Adipocyte (in vitro differentiated cells): Measurements from ENCODE around the gene AZU1.
A peak's percentile ranks its signal among the peaks of the same experiment; 100 is the strongest.
"Not testable (repeated sequence)": the region's sequence is repeated elsewhere in the genome, so short reads cannot be mapped to it uniquely, and the experiment has no call there.

Source experiments
- DNase-seq: peaks from one replicate; pipeline ENCODE4 v3.0.0-alpha.2; 2015; ENCODE audit warnings: low read depth
- H3K27me3 ChIP-seq: replicated peaks from 2 replicates; pipeline ENCODE4 v1.7.0; 2013; ENCODE audit warnings: mild to moderate bottlenecking, low read length, moderate library complexity; ENCODE audit not compliant: control insufficient read depth, insufficient read depth
- H3K36me3 ChIP-seq: 2 replicates; pipeline ENCODE4 v1.7.0; 2013; ENCODE audit warnings: low read length, mild to moderate bottlenecking, moderate library complexity; ENCODE audit not compliant: control insufficient read depth, insufficient read depth, severe bottlenecking
- H3K4me1 ChIP-seq: 2 replicates; pipeline ENCODE4 v1.7.0; 2013; ENCODE audit warnings: mild to moderate bottlenecking, low read length, moderate library complexity; ENCODE audit not compliant: control insufficient read depth, insufficient read depth
- H3K4me3 ChIP-seq: 2 replicates; pipeline ENCODE4 v1.7.0; 2013; ENCODE audit warnings: mild to moderate bottlenecking, low read length, moderate library complexity
- H3K9ac ChIP-seq: 2 replicates; pipeline ENCODE4 v1.7.0; 2013; ENCODE audit warnings: mild to moderate bottlenecking, low read length, moderate library complexity
- H3K9me3 ChIP-seq: 2 replicates; pipeline ENCODE4 v1.7.0; 2013; ENCODE audit warnings: mild to moderate bottlenecking, low read length, moderate library complexity; ENCODE audit not compliant: control insufficient read depth

AZU1 gene

DNA sequence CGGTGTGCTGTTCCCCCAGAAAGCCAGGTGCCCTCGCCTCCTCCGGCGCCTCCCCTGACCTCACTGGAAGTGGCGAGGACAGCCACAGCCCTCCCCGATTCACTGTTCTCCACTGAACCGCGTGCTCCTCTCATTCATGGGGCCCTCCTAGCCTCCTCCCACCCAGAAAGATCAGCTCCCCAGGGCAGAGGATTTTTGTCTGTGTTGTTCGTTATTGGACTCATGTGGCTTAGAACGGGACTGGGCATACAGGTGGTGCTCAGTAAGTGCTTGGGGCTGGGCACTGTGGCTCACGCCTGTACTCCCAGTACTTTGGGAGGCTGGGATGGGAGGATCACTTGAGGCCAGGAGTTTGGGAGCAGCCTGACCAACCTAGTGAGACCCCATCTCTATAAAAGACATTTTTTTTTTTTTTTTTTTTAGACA is 16.9 kb downstream of the AZU1 start:
- Histone ChIP-seq H3K36me3 (no peaks in the 10 kb centered on the region), H3K4me3 (no peak overlapping the region), H3K9ac (no peak overlapping the region), H3K27me3 (peaks cover 3% of the 10 kb centered on the region), H3K9me3 (no peaks in the 10 kb centered on the region), H3K4me1 (peaks cover 4% of the 10 kb centered on the region)
- DNase-seq, result no peak

DNA sequence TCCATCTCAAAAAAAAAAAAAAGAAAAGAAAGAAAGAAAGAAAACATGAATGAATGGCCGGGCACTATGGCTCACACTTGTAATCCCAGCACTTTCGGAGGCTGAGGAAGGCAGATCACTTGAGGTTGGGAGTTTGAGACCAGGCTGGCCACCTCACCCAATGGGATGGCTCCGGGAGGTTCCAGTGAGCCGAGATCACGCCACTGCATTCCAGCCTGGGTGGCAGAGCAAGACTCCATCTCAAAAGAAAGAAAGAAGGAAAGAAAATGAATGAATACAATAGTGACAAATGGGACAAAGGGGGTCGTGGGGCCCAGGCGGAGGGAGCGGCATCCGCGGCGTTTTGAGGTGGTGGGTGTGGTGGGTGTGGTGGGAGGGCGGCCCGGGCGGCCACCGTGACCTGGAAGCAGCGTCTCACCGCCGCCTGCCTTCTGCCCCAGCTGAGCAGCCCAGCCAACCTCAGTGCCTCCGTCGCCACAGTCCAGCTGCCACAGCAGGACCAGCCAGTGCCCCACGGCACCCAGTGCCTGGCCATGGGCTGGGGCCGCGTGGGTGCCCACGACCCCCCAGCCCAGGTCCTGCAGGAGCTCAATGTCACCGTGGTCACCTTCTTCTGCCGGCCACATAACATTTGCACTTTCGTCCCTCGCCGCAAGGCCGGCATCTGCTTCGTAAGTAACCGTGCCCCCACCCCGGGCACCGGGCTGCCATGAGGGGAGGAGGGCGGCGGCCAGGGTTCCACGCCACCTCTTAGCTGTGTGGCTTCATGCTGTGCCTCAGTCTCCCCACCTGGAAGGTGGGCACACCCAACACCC is 18.3 kb downstream of the AZU1 start:
- Histone ChIP-seq H3K27me3 (peaks cover 3% of the 10 kb centered on the region), H3K9me3 (no peaks in the 10 kb centered on the region), H3K9ac (no peak overlapping the region)

DNA sequence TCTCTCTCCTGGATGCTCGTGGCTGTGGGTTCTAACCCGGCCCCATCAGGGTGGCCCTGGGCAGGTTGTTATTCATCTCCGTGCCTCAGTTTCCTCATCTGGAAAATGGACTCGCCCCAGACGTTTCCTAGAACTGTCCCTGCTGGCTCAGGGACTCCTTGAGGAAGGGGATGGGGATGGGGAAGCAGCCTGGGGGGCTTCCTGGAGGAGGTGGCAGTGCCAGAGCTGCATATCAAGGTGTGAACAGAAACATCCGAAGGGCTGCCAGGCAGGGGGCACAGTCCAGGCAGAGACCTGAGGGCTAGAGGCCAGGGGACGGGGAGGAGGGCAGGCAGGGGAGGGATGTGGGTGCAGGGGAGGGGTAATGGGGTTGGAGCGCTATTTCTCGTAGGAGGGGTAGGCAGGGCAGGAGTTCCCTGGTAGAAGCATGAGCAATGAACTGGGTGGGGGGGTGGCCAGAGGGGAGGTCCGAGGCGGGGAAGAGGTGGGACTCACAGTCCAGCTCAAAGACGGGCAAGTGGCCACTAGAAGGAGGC is 20.8 kb downstream of the AZU1 start:
- Histone ChIP-seq H3K9ac (no peak overlapping the region), H3K4me1 (peaks cover 13% of the 10 kb centered on the region), H3K27me3 (peaks cover 3% of the 10 kb centered on the region), H3K36me3 (no peaks in the 10 kb centered on the region), H3K9me3 (no peaks in the 10 kb centered on the region), H3K4me3 (no peak overlapping the region)
- no peak for DNase-seq

More for the DNA sequence above, 18.3 kb downstream of the AZU1 start:
- DNase-seq, result no peak
- H3K4me3 ChIP-seq, result no peak overlapping the region
- H3K4me1 ChIP-seq, result peaks cover 7% of the 10 kb centered on the region
- no peaks in the 10 kb centered on the region for H3K36me3 ChIP-seq

DNA sequence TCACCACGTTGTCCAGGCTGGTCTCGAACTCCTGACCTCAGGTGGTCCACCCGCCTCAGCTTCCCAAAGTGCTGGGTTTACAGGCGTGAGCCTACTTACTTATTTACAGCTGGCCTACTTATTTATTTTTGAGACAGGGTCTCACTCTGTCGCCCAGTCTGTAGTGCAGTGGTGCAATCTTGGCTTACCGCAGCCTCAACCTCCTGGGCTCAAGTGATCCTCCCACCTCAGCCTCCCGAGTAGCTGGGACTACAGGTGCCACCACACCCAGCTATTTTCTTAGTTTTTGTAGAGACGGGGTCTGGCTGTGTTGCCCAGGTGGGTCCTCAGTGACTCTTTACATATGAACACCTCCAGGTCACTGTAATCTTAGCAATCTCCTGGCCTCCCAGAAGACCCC is 21.6 kb downstream of the AZU1 start:
- not testable (repeated sequence) for H3K4me3 ChIP-seq, DNase-seq, H3K9me3 ChIP-seq, H3K36me3 ChIP-seq, H3K9ac ChIP-seq, H3K27me3 ChIP-seq
- H3K4me1 ChIP-seq, result peaks cover 13% of the 10 kb centered on the region

DNA sequence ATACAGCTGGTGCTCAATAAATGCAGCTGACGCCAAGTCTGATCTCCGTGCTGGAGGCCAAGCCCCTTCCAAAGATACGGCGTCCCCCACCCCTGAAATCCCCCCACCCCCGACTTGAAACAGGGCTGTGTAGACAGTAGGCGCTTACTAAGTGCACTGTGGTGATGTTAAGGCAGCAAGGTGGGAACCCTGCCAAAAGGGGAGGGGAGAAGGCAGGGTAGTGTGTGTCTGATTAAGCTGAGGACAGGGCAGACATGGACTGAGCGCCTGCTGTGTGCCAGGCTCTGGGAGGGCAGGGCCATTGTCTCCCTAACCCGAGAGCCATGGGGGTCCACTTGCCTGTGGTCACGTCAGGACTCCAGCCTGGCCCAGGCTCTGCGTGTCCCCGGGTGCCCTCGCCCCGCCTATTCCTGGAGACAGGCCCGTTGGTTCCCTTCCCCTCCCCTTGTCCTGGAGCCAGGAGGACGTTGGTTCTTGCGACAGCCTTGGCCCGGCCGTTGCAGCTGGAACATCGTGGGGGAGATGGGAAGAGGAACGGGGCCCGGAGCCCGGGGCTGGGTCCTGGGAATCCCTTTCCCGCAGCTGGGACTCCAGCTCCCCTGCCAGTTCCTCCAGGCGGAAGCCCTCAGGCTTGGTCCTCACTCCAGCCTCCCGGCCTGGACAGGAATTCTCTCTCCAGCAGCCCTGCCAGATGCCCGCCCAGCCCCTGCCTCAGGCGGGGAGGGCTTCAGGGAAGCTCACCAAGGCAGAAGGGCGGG is 22.8 kb downstream of the AZU1 start:
- Histone ChIP-seq H3K36me3 (no peaks in the 10 kb centered on the region), H3K27me3 (peaks cover 3% of the 10 kb centered on the region), H3K4me1 (peaks cover 13% of the 10 kb centered on the region), H3K9ac (peak overlapping the region; percentile 89), H3K9me3 (no peaks in the 10 kb centered on the region), H3K4me3 (peak overlapping the region; percentile 72)
- DNase-seq, result peak; percentile 98

DNA sequence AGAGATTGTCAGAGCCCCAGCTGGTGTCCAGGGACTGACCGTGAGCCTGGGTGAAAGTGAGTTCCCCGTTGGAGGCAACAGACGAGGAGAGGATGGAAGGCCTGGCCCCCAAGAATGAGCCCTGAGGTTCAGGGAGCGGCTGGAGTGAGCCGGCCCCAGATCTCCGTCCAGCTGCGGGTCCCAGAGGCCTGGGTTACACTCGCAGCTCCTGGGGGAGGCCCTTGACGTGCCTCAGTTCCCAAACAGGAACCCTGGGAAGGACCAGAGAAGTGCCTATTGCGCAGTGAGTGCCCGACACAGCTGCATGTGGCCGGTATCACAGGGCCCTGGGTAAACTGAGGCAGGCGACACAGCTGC is 23.3 kb downstream of the AZU1 start:
- no peak for DNase-seq
- Histone ChIP-seq H3K36me3 (no peaks in the 10 kb centered on the region), H3K9me3 (no peaks in the 10 kb centered on the region), H3K4me1 (peaks cover 13% of the 10 kb centered on the region), H3K4me3 (peak overlapping the region; percentile 72), H3K27me3 (peaks cover 3% of the 10 kb centered on the region), H3K9ac (peak overlapping the region; percentile 89)

DNA sequence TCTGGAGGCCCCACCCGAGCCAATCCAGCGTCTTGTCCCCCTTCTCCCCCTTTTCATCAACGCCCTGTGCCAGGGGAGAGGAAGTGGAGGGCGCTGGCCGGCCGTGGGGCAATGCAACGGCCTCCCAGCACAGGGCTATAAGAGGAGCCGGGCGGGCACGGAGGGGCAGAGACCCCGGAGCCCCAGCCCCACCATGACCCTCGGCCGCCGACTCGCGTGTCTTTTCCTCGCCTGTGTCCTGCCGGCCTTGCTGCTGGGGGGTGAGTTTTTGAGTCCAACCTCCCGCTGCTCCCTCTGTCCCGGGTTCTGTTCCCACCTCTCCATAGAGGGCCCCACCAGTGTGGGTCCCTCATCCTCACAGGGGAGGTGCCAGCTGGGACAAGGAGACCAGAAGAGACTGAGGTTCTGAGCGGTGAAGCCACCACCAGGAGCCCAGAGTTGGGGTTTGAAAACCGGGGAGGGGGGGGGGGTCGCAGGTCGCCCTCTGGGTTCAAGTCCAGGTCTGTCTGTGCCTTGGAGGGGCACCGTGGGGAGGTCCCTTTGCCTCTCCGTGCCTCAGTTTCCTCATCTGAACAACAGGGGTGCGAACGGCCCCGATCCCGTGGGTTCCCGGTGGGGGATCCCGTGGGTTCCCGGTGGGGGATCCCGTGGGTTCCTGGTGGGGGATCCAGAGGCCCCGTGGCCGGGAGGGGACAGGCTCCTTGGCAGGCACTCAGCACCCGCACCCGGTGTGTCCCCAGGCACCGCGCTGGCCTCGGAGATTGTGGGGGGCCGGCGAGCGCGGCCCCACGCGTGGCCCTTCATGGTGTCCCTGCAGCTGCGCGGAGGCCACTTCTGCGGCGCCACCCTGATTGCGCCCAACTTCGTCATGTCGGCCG is 24.7 kb downstream of the AZU1 start, which contains the start of gene ELANE:
Gene ELANE, plus strand, starts transcription at position 168 of the 878 bp plus-strand sequence. Its CDS starts 26 bp downstream, at position 194.
- DNase-seq, result no peak
- Histone ChIP-seq H3K27me3 (no peaks in the 10 kb centered on the region), H3K9ac (peak within 1 kb of the TSS; percentile 89), H3K4me3 (peak within 1 kb of the TSS; percentile 72), H3K9me3 (no peaks in the 10 kb centered on the region), H3K4me1 (peaks cover 13% of the 10 kb centered on the region), H3K36me3 (no peaks in the 10 kb centered on the region)

DNA sequence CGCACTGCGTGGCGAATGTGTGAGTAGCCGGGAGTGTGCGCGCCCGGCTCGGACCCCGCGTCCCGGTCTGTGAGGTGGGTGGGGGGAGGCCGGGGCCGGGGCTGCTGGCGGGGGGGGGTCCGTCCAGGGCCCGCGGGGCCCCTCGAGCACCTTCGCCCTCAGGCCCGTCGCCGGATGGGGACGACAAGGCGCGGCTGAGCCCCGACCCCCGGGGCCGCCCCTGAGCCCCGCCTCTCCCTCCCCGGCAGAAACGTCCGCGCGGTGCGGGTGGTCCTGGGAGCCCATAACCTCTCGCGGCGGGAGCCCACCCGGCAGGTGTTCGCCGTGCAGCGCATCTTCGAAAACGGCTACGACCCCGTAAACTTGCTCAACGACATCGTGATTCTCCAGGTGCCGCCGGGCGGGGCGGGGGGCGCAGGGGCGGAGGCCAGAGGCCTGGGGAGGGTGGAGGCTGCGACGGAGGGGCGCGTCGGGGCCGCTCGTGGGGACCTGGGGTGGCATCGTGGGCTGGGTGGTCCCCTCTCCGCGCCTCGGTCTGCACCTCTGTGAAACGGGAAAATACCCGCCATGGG is 25.5 kb downstream of the AZU1 start:
- no peak overlapping the region for H3K4me3 ChIP-seq
- peaks cover 13% of the 10 kb centered on the region for H3K4me1 ChIP-seq
- no peaks in the 10 kb centered on the region for H3K9me3 ChIP-seq
- no peaks in the 10 kb centered on the region for H3K36me3 ChIP-seq
- no peak for DNase-seq
- H3K27me3 ChIP-seq, result no peaks in the 10 kb centered on the region
- no peak overlapping the region for H3K9ac ChIP-seq

DNA sequence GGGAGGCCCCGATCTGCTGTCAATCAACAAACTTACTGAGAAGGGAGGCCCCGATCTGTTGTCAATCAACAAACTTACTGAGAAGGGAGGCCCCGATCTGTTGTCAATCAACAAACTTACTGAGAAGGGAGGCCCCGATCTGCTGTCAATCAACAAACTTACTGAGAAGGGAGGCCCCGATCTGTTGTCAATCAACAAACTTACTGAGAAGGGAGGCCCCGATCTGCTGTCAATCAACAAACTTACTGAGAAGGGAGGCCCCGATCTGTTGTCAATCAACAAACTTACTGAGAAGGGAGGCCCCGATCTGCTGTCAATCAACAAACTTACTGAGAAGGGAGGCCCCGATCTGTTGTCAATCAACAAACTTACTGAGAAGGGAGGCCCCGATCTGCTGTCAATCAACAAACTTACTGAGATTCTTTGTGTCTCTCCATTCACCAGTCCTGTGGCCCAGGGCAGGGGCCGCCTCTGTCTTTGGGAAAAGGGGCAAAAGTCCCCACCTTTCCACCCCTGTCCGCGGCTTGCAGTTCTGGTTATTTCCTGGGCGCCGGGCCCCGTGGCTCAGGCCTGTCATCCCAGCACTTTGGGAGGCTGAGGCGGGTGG is 26.1 kb downstream of the AZU1 start:
- not testable (repeated sequence) for H3K27me3 ChIP-seq, H3K9ac ChIP-seq, H3K36me3 ChIP-seq, H3K4me3 ChIP-seq, H3K9me3 ChIP-seq, DNase-seq
- peaks cover 16% of the 10 kb centered on the region for H3K4me1 ChIP-seq

DNA sequence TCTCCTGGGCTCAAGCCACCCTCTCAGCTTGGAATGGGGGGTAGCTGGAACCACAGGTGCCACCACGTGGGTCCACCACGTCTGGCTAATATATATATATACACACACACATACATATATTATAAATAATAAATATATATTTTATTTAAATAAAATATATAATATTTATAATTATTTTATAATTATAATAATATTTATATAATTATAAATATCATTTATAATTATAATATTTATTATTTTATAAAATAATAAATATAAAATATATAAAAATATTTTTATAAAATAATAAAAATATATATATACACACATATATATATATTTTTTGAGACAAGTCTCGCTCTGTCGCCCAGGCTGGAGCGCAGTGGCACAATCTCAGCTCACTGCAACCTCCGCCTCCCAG is 26.9 kb downstream of the AZU1 start:
- H3K4me1 ChIP-seq, result peaks cover 16% of the 10 kb centered on the region
- no peak overlapping the region for H3K4me3 ChIP-seq
- DNase-seq, result no peak
- H3K27me3 ChIP-seq, result no peaks in the 10 kb centered on the region
- no peak overlapping the region for H3K9ac ChIP-seq
- no peaks in the 10 kb centered on the region for H3K9me3 ChIP-seq
- no peaks in the 10 kb centered on the region for H3K36me3 ChIP-seq
